K562 (cell line): ENCODE data around the gene RPS17. TPM values are rescaled to one million over a fixed set of nuclear protein-coding genes. Genes with fewer than 3 reads are reported as not detected.

Experiments
- ATAC-seq: fragments of 200-7000 bp; cut with Tn5 transposase; 3 replicates; pipeline ENCODE4 v1.9.1; 2020; ENCODE audit warnings: moderate library complexity
- BruUV-seq: library from RNA; stranded (reverse); fragments of 400-500 nt; replicated peaks from 2 replicates; lab custom pipeline; 2021; lab: Mats Ljungman, UMichigan
- CTCF ChIA-PET: fragments of 300-600 bp; formaldehyde crosslinking; extraction: SDS; loops from one replicate; lab custom pipeline; 2021; ENCODE audit warnings: low intra/inter-chr PET ratio; lab: Yijun Ruan, JAX
- POLR2A ChIA-PET: fragments of 300-600, 350-650 bp; sonication (Branson Sonifier 250); formaldehyde crosslinking; extraction: SDS; loops from one replicate; lab custom pipeline; 2021; ENCODE audit warnings: antibody characterized with exemption, inconsistent platforms; lab: Yijun Ruan, JAX
- DNase-seq, 4 experiments: peaks; one replicate each; pipeline versions ENCODE4 v3.0.0 to v3.0.0-alpha.2; 2011 to 2018; ENCODE audit warnings: low spot score in 3 of 4, mixed read lengths in 3 of 4; ENCODE audit errors: extremely low read depth in 1 of 4
- FAIRE-seq: peaks from 2 replicates; lab custom pipeline; 2011; peaks lifted over from hg19 to GRCh38; lab: Jason Lieb, UNC
- H2AFZ ChIP-seq: 2 replicates; pipeline ENCODE4 v1.6.0; 2011; ENCODE audit warnings: low read depth, low read length, control low read depth, inconsistent platforms
- H3K27ac ChIP-seq: fragments of 200-600 bp; 3 replicates; pipeline ENCODE4 v1.8.0; 2011; ENCODE audit warnings: low read depth, mild to moderate bottlenecking, control low read depth, inconsistent platforms, low read length, moderate library complexity, mixed read lengths; ENCODE audit errors: extremely low read depth
- H3K27me3 ChIP-seq, 2 experiments: fragments of 300-600 bp in 1 of 2; 2 replicates in 1 of 2; 3 replicates in 1 of 2; pipeline versions ENCODE4 v1.6.0 to v1.8.0; 2011; ENCODE audit warnings: inconsistent platforms in 2 of 2, low read length in 2 of 2, mild to moderate bottlenecking in 1 of 2, mixed read lengths in 1 of 2, moderate library complexity in 1 of 2; ENCODE audit not compliant: control insufficient read depth in 2 of 2, insufficient read depth in 2 of 2
- H3K36me3 ChIP-seq: fragments of 300-600 bp; 3 replicates; pipeline ENCODE4 v1.8.0; 2011; ENCODE audit warnings: mild to moderate bottlenecking, low read length, inconsistent platforms; ENCODE audit not compliant: control insufficient read depth, insufficient read depth
- H3K4me1 ChIP-seq, 2 experiments: fragments of 200-600 bp in 1 of 2; replicated peaks in 1 of 2; 2 replicates in 1 of 2; 3 replicates in 1 of 2; pipeline versions ENCODE4 v1.5.1 to v1.8.0; 2011; ENCODE audit warnings: inconsistent platforms in 2 of 2, low read length in 2 of 2, mild to moderate bottlenecking in 1 of 2, mixed read lengths in 1 of 2, moderate library complexity in 1 of 2; ENCODE audit not compliant: control insufficient read depth in 2 of 2, insufficient read depth in 2 of 2
- H3K4me2 ChIP-seq: 2 replicates; pipeline ENCODE4 v1.6.1; 2011; ENCODE audit warnings: low read length, control low read depth, inconsistent platforms, mixed read lengths; ENCODE audit not compliant: insufficient read depth
- H3K4me3 ChIP-seq: fragments of 200-600 bp; sonication (generic), shearing (Covaris generic); 2 replicates; pipeline ENCODE4 v1.5.1; 2016; ENCODE audit warnings: control low read depth, inconsistent platforms
- H3K79me2 ChIP-seq: fragments of 200-600 bp; 3 replicates; pipeline ENCODE4 v1.8.0; 2011; ENCODE audit warnings: low read length, inconsistent platforms; ENCODE audit not compliant: control insufficient read depth, insufficient read depth
- H3K9ac ChIP-seq, 2 experiments: 2 replicates each; pipeline versions ENCODE4 v1.6.0 to v1.6.1; 2011; ENCODE audit warnings: low read depth in 2 of 2, low read length in 2 of 2, control low read depth in 1 of 2, inconsistent platforms in 1 of 2, mild to moderate bottlenecking in 1 of 2, mixed read lengths in 1 of 2; ENCODE audit not compliant: insufficient read depth in 1 of 2
- H3K9me1 ChIP-seq: one replicate; pipeline ENCODE4 v1.6.0; 2011; ENCODE audit warnings: inconsistent platforms, mild to moderate bottlenecking, low read length, moderate library complexity; ENCODE audit not compliant: control insufficient read depth, insufficient read depth
- H3K9me3 ChIP-seq: replicated peaks from 2 replicates; pipeline ENCODE4 v1.5.1; 2011; ENCODE audit warnings: low read depth, low read length, inconsistent platforms; ENCODE audit not compliant: control insufficient read depth, insufficient read depth
- H4K20me1 ChIP-seq: replicated peaks from 2 replicates; pipeline ENCODE4 v1.6.1; 2011; ENCODE audit warnings: low read length, inconsistent platforms, mixed read lengths; ENCODE audit not compliant: control insufficient read depth, insufficient read depth
- BRD4 ChIP-seq: fragments of 200-600 bp; sonication (generic); IDR thresholded peaks from 2 replicates; pipeline ENCODE4 v1.6.1; 2017; ENCODE audit warnings: inconsistent platforms
- CHD1 ChIP-seq: fragments of 200-600 bp; sonication (generic); IDR thresholded peaks from one replicate; pipeline ENCODE4 v1.6.1; 2012; ENCODE audit warnings: mild to moderate bottlenecking, moderate library complexity, low read length, inconsistent platforms
- CREB1 ChIP-seq, 2 experiments: sonication (generic) in 1 of 2; formaldehyde crosslinking in 1 of 2; IDR thresholded peaks; 2 replicates each; pipeline versions ENCODE4 v1.6.1 to v1.8.0; 2012 to 2022; ENCODE audit warnings: inconsistent platforms in 1 of 2, mild to moderate bottlenecking in 1 of 2, missing genetic modification reagents in 1 of 2, moderate library complexity in 1 of 2
- MIER1 ChIP-seq: fragments of 450-650 bp; IDR thresholded peaks from 2 replicates; pipeline ENCODE4 v1.6.1; 2016; ENCODE audit warnings: antibody characterized with exemption, mild to moderate bottlenecking, low read depth
- RBM14 ChIP-seq: fragments of 200-400 bp; formaldehyde crosslinking; IDR thresholded peaks from 2 replicates; pipeline ENCODE4 v1.6.1; 2018; ENCODE audit warnings: low read depth, mild to moderate bottlenecking, low read length, moderate library complexity, borderline replicate concordance; ENCODE audit not compliant: insufficient read depth
- SRSF3 ChIP-seq: fragments of 200-400 bp; formaldehyde crosslinking; IDR thresholded peaks from 2 replicates; pipeline ENCODE4 v1.6.1; 2016; ENCODE audit warnings: mild to moderate bottlenecking, low read length, moderate library complexity; ENCODE audit not compliant: insufficient read depth
- WGBS: fragments of 100-300 bp; shearing (Covaris generic); methylation state at CpG from one replicate; pipeline ENCODE4 v1.1.6; 2016; ENCODE audit warnings: low coverage, mixed read lengths; ENCODE audit not compliant: insufficient coverage; ENCODE audit errors: missing lambda C conversion rate; 5-methylcytosine and 5-hydroxymethylcytosine counted together
- in situ Hi-C: fragments of 300-500 bp; cut with MboI; formaldehyde crosslinking; loops from 4 replicates; pipeline ENCODE4 v1.15.0; 2018; ENCODE audit warnings: inconsistent platforms, mixed read lengths
- intact Hi-C: fragments of 100-400 bp; cut with micrococcal nuclease; formaldehyde crosslinking; loops from 2 replicates; pipeline ENCODE4 v1.14.2; 2022
- polyA plus RNA-seq, 8 experiments: library from polyadenylated mRNA; depleted of rRNA in 4 of 8; stranded (reverse) in 5 of 8; unstranded in 3 of 8; fragments of >200 nt; fragmentation: Nextera tagmentation in 2 of 8; fragmentation: Illumina TruSeq in 1 of 8; extraction: Ambion mirVana in 2 of 8; extraction: Trizol in 1 of 8; gene quantifications; 2 replicates each; pipeline versions ENCODE4 v1.2.1 to v1.2.3, GENCODE V29; 2011 to 2014; ENCODE audit warnings: inconsistent platforms in 1 of 8, missing spikeins in 1 of 8
- total RNA-seq, 7 experiments: library from RNA; depleted of rRNA in 6 of 7; stranded (reverse); fragments of >200 nt in 6 of 7; fragmentation: Illumina TruSeq in 2 of 7; extraction: Trizol in 2 of 7; gene quantifications; 2 replicates each; pipeline versions ENCODE4 v1.2.1 to v1.2.3, GENCODE V29; 2011 to 2021; ENCODE audit warnings: low replicate concordance in 1 of 7
- TF ChIP-seq, protein P1 (sequence below), 2 experiments: fragments of 450-650 bp in 1 of 2; IDR thresholded peaks; 2 replicates each; pipeline ENCODE4 v1.6.1; 2011 to 2017; ENCODE audit warnings: low read depth in 2 of 2, antibody characterized with exemption in 1 of 2, borderline replicate concordance in 1 of 2, low read length in 1 of 2, mild to moderate bottlenecking in 1 of 2, mixed read lengths in 1 of 2; ENCODE audit not compliant: control insufficient read depth in 1 of 2
- TF ChIP-seq, protein P2 (sequence below): fragments of 450-650 bp; IDR thresholded peaks from 2 replicates; pipeline ENCODE4 v1.6.1; 2017; ENCODE audit warnings: antibody characterized with exemption
- TF ChIP-seq, protein P3 (sequence below): sonication (generic); formaldehyde crosslinking; IDR thresholded peaks from 2 replicates; pipeline ENCODE4 v1.4.0; 2020; ENCODE audit warnings: mild to moderate bottlenecking, missing genetic modification reagents
- TF ChIP-seq, protein P4 (sequence below): fragments of 450-650 bp; IDR thresholded peaks from 2 replicates; pipeline ENCODE4 v1.6.1; 2018; ENCODE audit warnings: mild to moderate bottlenecking, low read depth; ENCODE audit not compliant: partially characterized antibody

RPS17 gene
- total and polyA plus RNA-seq, 9 of the 15 experiments (the other 6 are each of a cell fraction or from before 2014, with no cell fraction given) = 1,988 to 6,515 (median 5,229) TPM

DNA sequence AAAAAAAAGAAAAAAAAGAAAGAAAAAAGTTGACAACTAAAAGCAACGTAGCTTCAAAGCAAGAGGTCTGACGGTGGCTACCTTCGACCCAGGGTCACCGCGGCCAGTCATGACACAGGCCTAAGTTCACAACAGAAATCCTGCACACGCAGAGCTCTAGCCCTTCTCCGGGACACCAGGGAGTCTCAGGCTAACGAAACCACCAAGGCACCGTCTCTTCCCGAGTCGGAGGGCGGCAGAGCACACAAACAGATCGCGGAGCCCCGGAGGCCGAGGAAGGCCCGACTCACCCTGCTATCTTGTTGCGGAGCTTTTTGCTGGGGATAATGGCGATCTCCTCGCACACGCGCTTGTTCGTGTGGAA, 584 bp downstream of the RPS17 start:
- Histone ChIP-seq H3K9me3 (no peaks in the 10 kb centered on the region), H3K9me1 (peaks cover 5% of the 10 kb centered on the region), H3K79me2 (peaks cover 53% of the 10 kb centered on the region), H3K36me3 (peaks cover 69% of the 10 kb centered on the region), H3K4me2 (peak overlapping the region; percentile 96), H3K4me1 (peaks cover 10 to 17% of the 10 kb centered on the region in 2 experiments; a peak in 4 of 5 replicates), H4K20me1 (peaks cover 42% of the 10 kb centered on the region), H3K27me3 (no peaks in the 10 kb centered on the region), H3K27ac (peak overlapping the region; percentile 93), H2AFZ (0 out of 2 replicates have a peak overlapping the region, but pooled peaks have one; percentile 54), H3K9ac (peak overlapping the region; percentile 95 to 99), H3K4me3 (peak overlapping the region; percentile 95)
- no peak for FAIRE-seq
- WGBS = under 1% methylated on average over 22 of the region's 23 CpGs
- CTCF ChIA-PET = interaction anchor here (0.8 kb wide), 1 partner anchor 1017 kb away, joined by 4 read pairs; no protein-coding TSS in a partner anchor
- peak; percentile 2 for ATAC-seq
- BruUV-seq = no TSS peak
- in situ Hi-C loops = no loop called here
- POLR2A ChIA-PET = interaction anchor here (0.6 to 8.9 kb wide), 25 partner anchors 9 to 1444 kb away, joined by 3 to 95 read pairs (median 4); no protein-coding TSS in a partner anchor
- peak; percentile 16 to 57 (median 45) for DNase-seq
- intact Hi-C loops = loop anchor here (2.0 kb wide), 2 partner anchors 107 to 461 kb away; partner anchors contain the start of gene CPEB1
- TF ChIP-seq, protein P1, sequence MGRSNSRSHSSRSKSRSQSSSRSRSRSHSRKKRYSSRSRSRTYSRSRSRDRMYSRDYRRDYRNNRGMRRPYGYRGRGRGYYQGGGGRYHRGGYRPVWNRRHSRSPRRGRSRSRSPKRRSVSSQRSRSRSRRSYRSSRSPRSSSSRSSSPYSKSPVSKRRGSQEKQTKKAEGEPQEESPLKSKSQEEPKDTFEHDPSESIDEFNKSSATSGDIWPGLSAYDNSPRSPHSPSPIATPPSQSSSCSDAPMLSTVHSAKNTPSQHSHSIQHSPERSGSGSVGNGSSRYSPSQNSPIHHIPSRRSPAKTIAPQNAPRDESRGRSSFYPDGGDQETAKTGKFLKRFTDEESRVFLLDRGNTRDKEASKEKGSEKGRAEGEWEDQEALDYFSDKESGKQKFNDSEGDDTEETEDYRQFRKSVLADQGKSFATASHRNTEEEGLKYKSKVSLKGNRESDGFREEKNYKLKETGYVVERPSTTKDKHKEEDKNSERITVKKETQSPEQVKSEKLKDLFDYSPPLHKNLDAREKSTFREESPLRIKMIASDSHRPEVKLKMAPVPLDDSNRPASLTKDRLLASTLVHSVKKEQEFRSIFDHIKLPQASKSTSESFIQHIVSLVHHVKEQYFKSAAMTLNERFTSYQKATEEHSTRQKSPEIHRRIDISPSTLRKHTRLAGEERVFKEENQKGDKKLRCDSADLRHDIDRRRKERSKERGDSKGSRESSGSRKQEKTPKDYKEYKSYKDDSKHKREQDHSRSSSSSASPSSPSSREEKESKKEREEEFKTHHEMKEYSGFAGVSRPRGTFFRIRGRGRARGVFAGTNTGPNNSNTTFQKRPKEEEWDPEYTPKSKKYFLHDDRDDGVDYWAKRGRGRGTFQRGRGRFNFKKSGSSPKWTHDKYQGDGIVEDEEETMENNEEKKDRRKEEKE (IDR thresholded peaks at IDR 0.05; ENCODE audit: borderline replicate concordance in 1 of 2, control insufficient read depth in 1 of 2, low read depth in 2 of 2, low read length in 1 of 2) = 0 out of 4 replicates have a peak, but pooled peaks of 1 of the 2 experiments have one; percentile 13
- no peak; the same call in 1 of the 2 replicates for TF ChIP-seq BRD4
- TF ChIP-seq CHD1 = peak; percentile 95
- peak; percentile 43; the same call in 1 of the 2 replicates for TF ChIP-seq MIER1
- TF ChIP-seq, protein P2, sequence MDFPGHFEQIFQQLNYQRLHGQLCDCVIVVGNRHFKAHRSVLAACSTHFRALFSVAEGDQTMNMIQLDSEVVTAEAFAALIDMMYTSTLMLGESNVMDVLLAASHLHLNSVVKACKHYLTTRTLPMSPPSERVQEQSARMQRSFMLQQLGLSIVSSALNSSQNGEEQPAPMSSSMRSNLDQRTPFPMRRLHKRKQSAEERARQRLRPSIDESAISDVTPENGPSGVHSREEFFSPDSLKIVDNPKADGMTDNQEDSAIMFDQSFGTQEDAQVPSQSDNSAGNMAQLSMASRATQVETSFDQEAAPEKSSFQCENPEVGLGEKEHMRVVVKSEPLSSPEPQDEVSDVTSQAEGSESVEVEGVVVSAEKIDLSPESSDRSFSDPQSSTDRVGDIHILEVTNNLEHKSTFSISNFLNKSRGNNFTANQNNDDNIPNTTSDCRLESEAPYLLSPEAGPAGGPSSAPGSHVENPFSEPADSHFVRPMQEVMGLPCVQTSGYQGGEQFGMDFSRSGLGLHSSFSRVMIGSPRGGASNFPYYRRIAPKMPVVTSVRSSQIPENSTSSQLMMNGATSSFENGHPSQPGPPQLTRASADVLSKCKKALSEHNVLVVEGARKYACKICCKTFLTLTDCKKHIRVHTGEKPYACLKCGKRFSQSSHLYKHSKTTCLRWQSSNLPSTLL = peak; percentile 17; the same call in 1 of the 2 replicates
- TF ChIP-seq, protein P3, sequence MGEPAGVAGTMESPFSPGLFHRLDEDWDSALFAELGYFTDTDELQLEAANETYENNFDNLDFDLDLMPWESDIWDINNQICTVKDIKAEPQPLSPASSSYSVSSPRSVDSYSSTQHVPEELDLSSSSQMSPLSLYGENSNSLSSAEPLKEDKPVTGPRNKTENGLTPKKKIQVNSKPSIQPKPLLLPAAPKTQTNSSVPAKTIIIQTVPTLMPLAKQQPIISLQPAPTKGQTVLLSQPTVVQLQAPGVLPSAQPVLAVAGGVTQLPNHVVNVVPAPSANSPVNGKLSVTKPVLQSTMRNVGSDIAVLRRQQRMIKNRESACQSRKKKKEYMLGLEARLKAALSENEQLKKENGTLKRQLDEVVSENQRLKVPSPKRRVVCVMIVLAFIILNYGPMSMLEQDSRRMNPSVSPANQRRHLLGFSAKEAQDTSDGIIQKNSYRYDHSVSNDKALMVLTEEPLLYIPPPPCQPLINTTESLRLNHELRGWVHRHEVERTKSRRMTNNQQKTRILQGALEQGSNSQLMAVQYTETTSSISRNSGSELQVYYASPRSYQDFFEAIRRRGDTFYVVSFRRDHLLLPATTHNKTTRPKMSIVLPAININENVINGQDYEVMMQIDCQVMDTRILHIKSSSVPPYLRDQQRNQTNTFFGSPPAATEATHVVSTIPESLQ (CRISPR knock-in tag) = peak; percentile 1; the same call in 1 of the 2 replicates
- TF ChIP-seq RBM14 = 0 out of 2 replicates have a peak, but pooled peaks have one; percentile 7
- TF ChIP-seq, protein P4, sequence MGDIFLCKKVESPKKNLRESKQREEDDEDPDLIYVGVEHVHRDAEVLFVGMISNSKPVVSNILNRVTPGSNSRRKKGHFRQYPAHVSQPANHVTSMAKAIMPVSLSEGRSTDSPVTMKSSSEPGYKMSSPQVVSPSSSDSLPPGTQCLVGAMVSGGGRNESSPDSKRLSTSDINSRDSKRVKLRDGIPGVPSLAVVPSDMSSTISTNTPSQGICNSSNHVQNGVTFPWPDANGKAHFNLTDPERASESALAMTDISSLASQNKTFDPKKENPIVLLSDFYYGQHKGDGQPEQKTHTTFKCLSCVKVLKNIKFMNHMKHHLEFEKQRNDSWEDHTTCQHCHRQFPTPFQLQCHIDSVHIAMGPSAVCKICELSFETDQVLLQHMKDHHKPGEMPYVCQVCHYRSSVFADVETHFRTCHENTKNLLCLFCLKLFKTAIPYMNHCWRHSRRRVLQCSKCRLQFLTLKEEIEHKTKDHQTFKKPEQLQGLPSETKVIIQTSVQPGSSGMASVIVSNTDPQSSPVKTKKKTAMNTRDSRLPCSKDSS = no peak
- no peak for TF ChIP-seq CREB1 (IDR thresholded peaks at IDR 0.05)
- peak; percentile 12; the same call in 1 of the 2 replicates for TF ChIP-seq CREB1 (CRISPR knock-in tag; IDR thresholded peaks at IDR 0.05)
- TF ChIP-seq SRSF3 = peak; percentile 71; the same call in 1 of the 2 replicates
